GM13976 (cell line): Measurements from ENCODE around the gene MFSD11.
"Not testable (repeated sequence)": the region's sequence is repeated elsewhere in the genome, so short reads cannot be mapped to it uniquely, and the experiment has no call there.

Experiments used
- DNase-seq: peaks from one replicate; pipeline ENCODE4 v3.0.0; 2012; ENCODE audit warnings: low spot score
- CTCF ChIP-seq: IDR thresholded peaks from 2 replicates; pipeline ENCODE4 v1.5.1; 2012; ENCODE audit warnings: borderline replicate concordance, mild to moderate bottlenecking; ENCODE audit not compliant: insufficient read depth; ENCODE audit errors: extremely low read depth, missing control alignments, control extremely low read depth
- in situ Hi-C: fragments of 300-500 bp; cut with MboI; formaldehyde crosslinking; loops from one replicate; pipeline ENCODE4 v1.12.0; 2022; ENCODE audit warnings: low sequenced_read_pairs, mixed read lengths, inconsistent platforms; ENCODE audit not compliant: unreplicated experiment

The MFSD11 gene

GRCh38 chr17:76792348-76792747 is 54.4 kb downstream of the MFSD11 start:
- no peak for TF ChIP-seq CTCF
- in situ Hi-C loops, result no loop called here
- DNase-seq, result no peak

GRCh38 chr17:76793775-76794174 is 55.9 kb downstream of the MFSD11 start:
- DNase-seq, result peak; percentile 37
- in situ Hi-C loops, result no loop called here
- peak; percentile 10 for TF ChIP-seq CTCF

GRCh38 chr17:76796081-76796480 is 58.2 kb downstream of the MFSD11 start:
- in situ Hi-C loops, result no loop called here
- DNase-seq, result no peak
- no peak for TF ChIP-seq CTCF

- DNase-seq, result no peak
- in situ Hi-C loops, result no loop called here
- no peak for TF ChIP-seq CTCF
Measured at GRCh38 chr17:76797241-76797840, 59.4 kb downstream of the MFSD11 start.

GRCh38 chr17:76801706-76802105 is 63.8 kb downstream of the MFSD11 start:
- no peak for DNase-seq
- in situ Hi-C loops, result no loop called here
- no peak for TF ChIP-seq CTCF

GRCh38 chr17:76805319-76805718 is 67.4 kb downstream of the MFSD11 start:
- in situ Hi-C loops, result no loop called here
- TF ChIP-seq CTCF, result no peak
- no peak for DNase-seq

GRCh38 chr17:76806151-76806550 is 68.2 kb downstream of the MFSD11 start:
- DNase-seq, in situ Hi-C loops: not testable (repeated sequence)

- DNase-seq, in situ Hi-C loops: not testable (repeated sequence)
Measured at GRCh38 chr17:76806767-76807166, 68.8 kb downstream of the MFSD11 start.
